Caco-2 (cell line): ENCODE measurements around the gene GRP. TPM values are rescaled to one million over a fixed set of nuclear protein-coding genes. Genes with fewer than 3 reads are reported as not detected.

Experiments
- BruUV-seq: library from RNA; stranded (reverse); fragments of 400-500 nt; replicated peaks from 2 replicates; lab custom pipeline; 2021; lab: Mats Ljungman, UMichigan
- CTCF ChIA-PET: fragments of 300-600 bp; sonication (Branson Sonifier 250); formaldehyde crosslinking; loops from one replicate; lab custom pipeline; 2022; ENCODE audit warnings: antibody characterized with exemption; lab: Charles Lee
- POLR2A ChIA-PET: fragments of 300-600 bp; sonication (Branson Sonifier 250); formaldehyde crosslinking; loops from one replicate; lab custom pipeline; 2022; ENCODE audit warnings: antibody characterized with exemption; lab: Charles Lee
- DNase-seq, 2 experiments: peaks; one replicate each; pipeline versions ENCODE4 v3.0.0 to v3.0.0-alpha.2; 2020 to 2022
- H3K27me3 ChIP-seq: replicated peaks from 2 replicates; pipeline ENCODE4 v1.6.0; 2011; ENCODE audit warnings: low read length; ENCODE audit not compliant: control insufficient read depth, insufficient read depth
- H3K36me3 ChIP-seq: 2 replicates; pipeline ENCODE4 v1.5.1; 2011; ENCODE audit warnings: low read length; ENCODE audit not compliant: control insufficient read depth, insufficient read depth
- H3K4me1 ChIP-seq: fragments of 250-450 bp; sonication (Bioruptor Pico); 2 replicates; pipeline ENCODE4 v1.5.1; 2020; ENCODE audit warnings: mild to moderate bottlenecking
- H3K4me3 ChIP-seq: 2 replicates; pipeline ENCODE4 v1.5.1; 2011; ENCODE audit warnings: low read depth, mild to moderate bottlenecking, control low read depth, low read length
- H3K9me3 ChIP-seq: fragments of 250-450 bp; sonication (Bioruptor Pico); 2 replicates; pipeline ENCODE4 v1.5.1; 2020; ENCODE audit warnings: mild to moderate bottlenecking, moderate library complexity
- H3K27ac Mint-ChIP-seq: one replicate; pipeline ENCODE4 v1.8.0; 2022; ENCODE audit warnings: mixed read lengths; ENCODE audit not compliant: unreplicated experiment
- H3K27me3 Mint-ChIP-seq: one replicate; pipeline ENCODE4 v1.8.0; 2022; ENCODE audit warnings: mixed read lengths; ENCODE audit not compliant: insufficient read depth, unreplicated experiment
- H3K36me3 Mint-ChIP-seq: one replicate; pipeline ENCODE4 v1.8.0; 2022; ENCODE audit warnings: mild to moderate bottlenecking, mixed read lengths; ENCODE audit not compliant: insufficient read depth, unreplicated experiment
- H3K4me1 Mint-ChIP-seq: one replicate; pipeline ENCODE4 v1.8.0; 2022; ENCODE audit warnings: low read depth, mixed read lengths; ENCODE audit not compliant: unreplicated experiment
- H3K4me3 Mint-ChIP-seq: one replicate; pipeline ENCODE4 v1.8.0; 2022; ENCODE audit warnings: mild to moderate bottlenecking, moderate library complexity, mixed read lengths; ENCODE audit not compliant: unreplicated experiment
- H3K9me3 Mint-ChIP-seq: one replicate; pipeline ENCODE4 v1.8.0; 2022; ENCODE audit warnings: mixed read lengths; ENCODE audit not compliant: unreplicated experiment
- CTCF ChIP-seq, 2 experiments: fragments of 200-600 bp in 1 of 2; IDR thresholded peaks; 1 replicate in 1 of 2; 2 replicates in 1 of 2; pipeline versions ENCODE4 v1.5.1 to v1.8.0; 2011 to 2022; ENCODE audit warnings: antibody characterized with exemption in 1 of 2, control low read depth in 1 of 2, inconsistent platforms in 1 of 2, low read depth in 1 of 2, low read length in 1 of 2, mild to moderate bottlenecking in 1 of 2, moderate library complexity in 1 of 2; ENCODE audit not compliant: insufficient read depth in 1 of 2, severe bottlenecking in 1 of 2, unreplicated experiment in 1 of 2
- intact Hi-C: fragments of 100-400 bp; cut with micrococcal nuclease; formaldehyde crosslinking; loops from one replicate; pipeline ENCODE4 v1.10.0; 2022; ENCODE audit not compliant: unreplicated experiment
- total RNA-seq: library from RNA; stranded (reverse); gene quantifications from 2 replicates; pipeline ENCODE4 v1.2.3, GENCODE V29; 2022

The GRP gene
- total RNA-seq, 1 experiment from 2014 or later = not detected

- H3K4me1 Mint-ChIP-seq = no peaks in the 10 kb centered on the region
- no peak overlapping the region for H3K4me3 ChIP-seq
- H3K27me3 Mint-ChIP-seq = peaks cover 8% of the 10 kb centered on the region
- H3K27me3 ChIP-seq = no peaks in the 10 kb centered on the region
- POLR2A ChIA-PET = no interaction called here
- no peaks in the 10 kb centered on the region for H3K9me3 Mint-ChIP-seq
- no peak for DNase-seq
- H3K27ac Mint-ChIP-seq = no peak overlapping the region
- BruUV-seq = no TSS peak
- no peaks in the 10 kb centered on the region for H3K9me3 ChIP-seq
- no peaks in the 10 kb centered on the region for H3K36me3 Mint-ChIP-seq
- CTCF ChIA-PET = no interaction called here
- no peak overlapping the region for H3K4me3 Mint-ChIP-seq
- TF ChIP-seq CTCF (IDR thresholded peaks at IDR 0.05; ENCODE audit: insufficient read depth in 1 of 2, low read depth in 1 of 2, low read length in 1 of 2, severe bottlenecking in 1 of 2, unreplicated experiment in 1 of 2) = no peak
- H3K4me1 ChIP-seq = no peaks in the 10 kb centered on the region
- intact Hi-C loops = no loop called here
- H3K36me3 ChIP-seq = no peaks in the 10 kb centered on the region
These were observed 12.5 kb upstream of the GRP start for GRCh38 chr18:59207506-59207905.

- no peaks in the 10 kb centered on the region for H3K36me3 Mint-ChIP-seq
- TF ChIP-seq CTCF (IDR thresholded peaks at IDR 0.05; ENCODE audit: insufficient read depth in 1 of 2, low read depth in 1 of 2, low read length in 1 of 2, severe bottlenecking in 1 of 2, unreplicated experiment in 1 of 2) = no peak
- intact Hi-C loops = no loop called here
- ChIA-PET POLR2A (no interaction called here), CTCF (no interaction called here)
- no peaks in the 10 kb centered on the region for H3K9me3 Mint-ChIP-seq
- H3K27ac Mint-ChIP-seq = no peak overlapping the region
- no peak overlapping the region for H3K4me3 Mint-ChIP-seq
- Histone ChIP-seq H3K36me3 (no peaks in the 10 kb centered on the region), H3K4me3 (no peak overlapping the region), H3K4me1 (no peaks in the 10 kb centered on the region), H3K9me3 (no peaks in the 10 kb centered on the region), H3K27me3 (no peaks in the 10 kb centered on the region)
- no TSS peak for BruUV-seq
- DNase-seq = no peak
- no peaks in the 10 kb centered on the region for H3K4me1 Mint-ChIP-seq
- peaks cover 8% of the 10 kb centered on the region for H3K27me3 Mint-ChIP-seq
These were observed 11.3 kb upstream of the GRP start for GRCh38 chr18:59208602-59209125.

GRCh38 chr18:59210299-59210698, 9.7 kb upstream of the GRP start:
- no peaks in the 10 kb centered on the region for H3K9me3 ChIP-seq
- no peaks in the 10 kb centered on the region for H3K4me1 ChIP-seq
- H3K36me3 ChIP-seq = no peaks in the 10 kb centered on the region
- no TSS peak for BruUV-seq
- CTCF ChIA-PET = no interaction called here
- TF ChIP-seq CTCF (IDR thresholded peaks at IDR 0.05; ENCODE audit: insufficient read depth in 1 of 2, low read depth in 1 of 2, low read length in 1 of 2, severe bottlenecking in 1 of 2, unreplicated experiment in 1 of 2) = no peak
- intact Hi-C loops = no loop called here
- peaks cover 8% of the 10 kb centered on the region for H3K27me3 Mint-ChIP-seq
- no peaks in the 10 kb centered on the region for H3K4me1 Mint-ChIP-seq
- no peak for DNase-seq
- no peaks in the 10 kb centered on the region for H3K36me3 Mint-ChIP-seq
- no peak overlapping the region for H3K4me3 ChIP-seq
- POLR2A ChIA-PET = no interaction called here
- H3K27ac Mint-ChIP-seq = no peak overlapping the region
- H3K4me3 Mint-ChIP-seq = no peak overlapping the region
- H3K27me3 ChIP-seq = no peaks in the 10 kb centered on the region
- H3K9me3 Mint-ChIP-seq = no peaks in the 10 kb centered on the region
